Measurements from ENCODE around the gene PAPSS1.

The PAPSS1 gene

GRCh38 chr4:107619731-107620130, 100.3 kb downstream of the PAPSS1 start:
- no peak for DNase-seq

GRCh38 chr4:107619066-107619465, 101.0 kb downstream of the PAPSS1 start:
- DNase-seq, result no peak

GRCh38 chr4:107618656-107619055, 101.4 kb downstream of the PAPSS1 start:
- DNase-seq, result no peak

GRCh38 chr4:107616838-107617389, 103.1 kb downstream of the PAPSS1 start:
- no peak for DNase-seq

GRCh38 chr4:107615809-107616208, 104.2 kb downstream of the PAPSS1 start:
- DNase-seq, result no peak

GRCh38 chr4:107603430-107603829, 116.6 kb downstream of the PAPSS1 start:
- DNase-seq, result no peak

GRCh38 chr4:107600983-107601382, 119.1 kb downstream of the PAPSS1 start:
- no peak for DNase-seq

- no peak for DNase-seq
Observed at GRCh38 chr4:107600436-107600835, 119.6 kb downstream of the PAPSS1 start.

- no peak for DNase-seq
Observed at GRCh38 chr4:107599841-107600240, 120.2 kb downstream of the PAPSS1 start.

- DNase-seq, result no peak
Observed at GRCh38 chr4:107593230-107593629, 126.8 kb downstream of the PAPSS1 start.

GRCh38 chr4:107592519-107592918, 127.5 kb downstream of the PAPSS1 start:
- DNase-seq, result no peak

GRCh38 chr4:107589269-107589668, 130.8 kb downstream of the PAPSS1 start:
- DNase-seq, result no peak

- DNase-seq, result no peak
Observed at GRCh38 chr4:107586371-107586770, 133.7 kb downstream of the PAPSS1 start.

- DNase-seq, result no peak
Observed at GRCh38 chr4:107579099-107579498, 140.9 kb downstream of the PAPSS1 start.

GRCh38 chr4:107578321-107578720, 141.7 kb downstream of the PAPSS1 start:
- no peak for DNase-seq

- DNase-seq, result no peak
Observed at GRCh38 chr4:107577743-107578142, 142.3 kb downstream of the PAPSS1 start.

GRCh38 chr4:107575243-107575642, 144.8 kb downstream of the PAPSS1 start:
- no peak for DNase-seq

GRCh38 chr4:107572281-107572680, 147.8 kb downstream of the PAPSS1 start:
- no peak for DNase-seq

- DNase-seq, result no peak
Observed at GRCh38 chr4:107570952-107571351, 149.1 kb downstream of the PAPSS1 start.

- no peak for DNase-seq
Observed at GRCh38 chr4:107564326-107564725, 155.7 kb downstream of the PAPSS1 start.
